GM12878 (cell line): Measurements from ENCODE around the gene INSL3. TPM values are rescaled to one million over a fixed set of nuclear protein-coding genes. Genes with fewer than 3 reads are reported as not detected.

Experiments used
- ATAC-seq: fragments of 200-7000 bp; cut with Tn5 transposase; 3 replicates; pipeline ENCODE4 v1.9.1; 2020; ENCODE audit warnings: mild to moderate bottlenecking, moderate library complexity
- BruUV-seq: library from RNA; stranded (reverse); fragments of 400-500 nt; replicated peaks from 2 replicates; lab custom pipeline; 2021; lab: Mats Ljungman, UMichigan
- CTCF ChIA-PET: fragments of 300-600 bp; sonication (Branson Sonifier 250); formaldehyde crosslinking; extraction: SDS; loops from one replicate; lab custom pipeline; 2021; ENCODE audit warnings: inconsistent platforms; lab: Yijun Ruan, JAX
- POLR2A ChIA-PET: fragments of 350-600 bp; formaldehyde crosslinking; extraction: SDS; loops from one replicate; lab custom pipeline; 2021; ENCODE audit warnings: inconsistent platforms; lab: Charles Lee
- RAD21 ChIA-PET: fragments of 300-600 bp; sonication (Branson Sonifier 250); formaldehyde crosslinking; loops from one replicate; lab custom pipeline; 2023; ENCODE audit warnings: antibody characterized with exemption; ENCODE audit not compliant: unreplicated experiment; lab: Charles Lee
- SMC1A ChIA-PET: fragments of 300-600 bp; sonication (Branson Sonifier 250); formaldehyde crosslinking; loops from one replicate; lab custom pipeline; 2023; ENCODE audit not compliant: unreplicated experiment, uncharacterized antibody; lab: Charles Lee
- DNase-seq: peaks from one replicate; pipeline ENCODE4 v3.0.0-alpha.2; 2011; ENCODE audit warnings: low read depth, low spot score
- FAIRE-seq: peaks from 3 replicates; lab custom pipeline; 2011; peaks lifted over from hg19 to GRCh38; lab: Jason Lieb, UNC
- H2AFZ ChIP-seq: 2 replicates; pipeline ENCODE4 v1.6.0; 2011; ENCODE audit warnings: low read depth, low read length, control low read depth; ENCODE audit not compliant: control insufficient read depth
- H3K27ac ChIP-seq: 2 replicates; pipeline ENCODE4 v1.5.1; 2011; ENCODE audit warnings: control low read depth; ENCODE audit not compliant: control insufficient read depth, insufficient read depth
- H3K27me3 ChIP-seq, 2 experiments: replicated peaks in 1 of 2; 2 replicates each; pipeline versions ENCODE4 v1.6.0 to v1.6.1; 2011; ENCODE audit warnings: low read length in 1 of 2; ENCODE audit not compliant: control insufficient read depth in 2 of 2, insufficient read depth in 2 of 2
- H3K36me3 ChIP-seq, 2 experiments: 2 replicates each; pipeline ENCODE4 v1.5.1; 2011; ENCODE audit warnings: low read length in 1 of 2; ENCODE audit not compliant: control insufficient read depth in 2 of 2, insufficient read depth in 2 of 2
- H3K4me1 ChIP-seq: 2 replicates; pipeline ENCODE4 v1.6.1; 2011; ENCODE audit warnings: mild to moderate bottlenecking, low read length, moderate library complexity, mixed read lengths; ENCODE audit not compliant: control insufficient read depth, insufficient read depth
- H3K4me2 ChIP-seq: 2 replicates; pipeline ENCODE4 v1.6.0; 2011; ENCODE audit warnings: control low read depth; ENCODE audit not compliant: control insufficient read depth, insufficient read depth
- H3K4me3 ChIP-seq: fragments of 200-600 bp; sonication (generic); 2 replicates; pipeline ENCODE4 v1.5.1; 2016
- H3K79me2 ChIP-seq: 2 replicates; pipeline ENCODE4 v1.6.0; 2011; ENCODE audit warnings: low read length; ENCODE audit not compliant: control insufficient read depth, insufficient read depth
- H3K9ac ChIP-seq: 2 replicates; pipeline ENCODE4 v1.8.0; 2011; ENCODE audit warnings: low read length, control low read depth, mixed read lengths; ENCODE audit not compliant: control insufficient read depth, insufficient read depth
- H3K9me3 ChIP-seq: replicated peaks from 3 replicates; pipeline ENCODE4 v1.5.1; 2011; ENCODE audit warnings: mild to moderate bottlenecking, low read length; ENCODE audit not compliant: control insufficient read depth, insufficient read depth
- H4K20me1 ChIP-seq: 2 replicates; pipeline ENCODE4 v1.6.0; 2011; ENCODE audit not compliant: control insufficient read depth, insufficient read depth
- ATF2 ChIP-seq: IDR thresholded peaks from 2 replicates; pipeline ENCODE4 v1.6.1; 2012; ENCODE audit warnings: low read length, inconsistent platforms
- BRCA1 ChIP-seq: IDR thresholded peaks from 2 replicates; pipeline ENCODE4 v1.6.1; 2011; ENCODE audit warnings: low read depth, low read length, improper control_type of control experiment
- CBFB ChIP-seq: IDR thresholded peaks from 2 replicates; pipeline ENCODE4 v1.6.1; 2016; ENCODE audit warnings: antibody characterized with exemption, low read depth
- HDAC6 ChIP-seq: fragments of 200-600 bp; sonication (generic); IDR thresholded peaks from one replicate; pipeline ENCODE4 v1.8.0; 2017; ENCODE audit warnings: antibody characterized with exemption; ENCODE audit not compliant: unreplicated experiment
- MEF2B ChIP-seq: fragments of 450-650 bp; IDR thresholded peaks from 2 replicates; pipeline ENCODE4 v1.6.1; 2018; ENCODE audit warnings: mild to moderate bottlenecking, moderate library complexity; ENCODE audit not compliant: partially characterized antibody, poor library complexity, severe bottlenecking
- NR2C1 ChIP-seq: fragments of 450-650 bp; IDR thresholded peaks from 2 replicates; pipeline ENCODE4 v1.6.1; 2017; ENCODE audit warnings: antibody characterized with exemption, mild to moderate bottlenecking, moderate library complexity
- PBX3 ChIP-seq: IDR thresholded peaks from 2 replicates; pipeline ENCODE4 v1.6.1; 2011; ENCODE audit warnings: mild to moderate bottlenecking, low read depth, low read length, moderate library complexity; ENCODE audit not compliant: insufficient replicate concordance
- POLR2A ChIP-seq: IDR thresholded peaks from 2 replicates; pipeline ENCODE4 v1.6.1; 2011; ENCODE audit warnings: low read depth, mild to moderate bottlenecking, low read length
- RCOR1 ChIP-seq: conservative IDR thresholded peaks from 2 replicates; pipeline ENCODE4 v1.6.1; 2012; ENCODE audit warnings: low read depth, low read length, improper control_type of control experiment
- SMC3 ChIP-seq: IDR thresholded peaks from 2 replicates; pipeline ENCODE4 v1.6.1; 2011; ENCODE audit warnings: low read length, improper control_type of control experiment, borderline replicate concordance
- TCF12 ChIP-seq: IDR thresholded peaks from 2 replicates; pipeline ENCODE4 v1.6.1; 2011; ENCODE audit warnings: low read depth, mild to moderate bottlenecking, low read length
- WGBS: methylation state at CpG from one replicate; pipeline ENCODE4 v1.1.6; 2016; ENCODE audit warnings: low lambda C conversion rate; ENCODE audit not compliant: insufficient replicate concordance, insufficient coverage; ENCODE audit errors: missing lambda C conversion rate; 5-methylcytosine and 5-hydroxymethylcytosine counted together
- in situ Hi-C: fragments of 300-500 bp; cut with MboI; formaldehyde crosslinking; loops from 9 replicates; pipeline ENCODE4 v1.14.3; 2018; ENCODE audit warnings: mixed read lengths
- intact Hi-C: fragments of 100-400 bp; cut with micrococcal nuclease; formaldehyde crosslinking; loops from one replicate; pipeline ENCODE4 v1.14.2; 2022; ENCODE audit not compliant: unreplicated experiment
- polyA plus RNA-seq, 11 experiments: library from polyadenylated mRNA; depleted of rRNA in 4 of 11; unstranded in 6 of 11; stranded (reverse) in 5 of 11; fragments of >200 nt; fragmentation: Nextera tagmentation in 4 of 11; fragmentation: Illumina TruSeq in 1 of 11; extraction: Ambion mirVana in 4 of 11; extraction: Trizol in 1 of 11; gene quantifications; 1 replicate in 1 of 11; 2 replicates in 10 of 11; pipeline versions ENCODE4 v1.2.1 to v1.2.3, GENCODE V29; 2011 to 2016; ENCODE audit warnings: inconsistent platforms in 2 of 11, missing spikeins in 2 of 11, low read depth in 1 of 11
- total RNA-seq, 4 experiments: library from RNA; depleted of rRNA in 3 of 4; stranded (reverse); fragments of >200 nt in 3 of 4; fragmentation: Illumina TruSeq in 1 of 4; extraction: Trizol in 1 of 4; gene quantifications; 2 replicates each; pipeline versions ENCODE4 v1.2.1 to v1.2.3, GENCODE V29; 2013 to 2021

INSL3 gene
- total and polyA plus RNA-seq, 10 of the 15 experiments (the other 5 are each of a cell fraction or from before 2014, with no cell fraction given), result 0.27 to 1.9 (median 0.70) TPM

- H2AFZ ChIP-seq, result no peak overlapping the region
- WGBS, result 29% methylated on average over 5 of the region's 5 CpGs
- H3K9ac ChIP-seq, result no peak overlapping the region
- H3K9me3 ChIP-seq, result no peaks in the 10 kb centered on the region
- H3K4me3 ChIP-seq, result no peak overlapping the region
- H3K4me2 ChIP-seq, result no peak overlapping the region
- TF ChIP-seq HDAC6, result no peak
- no peak for TF ChIP-seq RCOR1
- TF ChIP-seq PBX3, result no peak
- no peak for TF ChIP-seq TCF12
- TF ChIP-seq MEF2B, result no peak
- TF ChIP-seq BRCA1, result no peak
- TF ChIP-seq CBFB, result no peak
- TF ChIP-seq, all 136 proteins: peak for 0
- CTCF ChIA-PET, result interaction anchor here (0.7 kb wide), 1 partner anchor 1721 kb away, joined by 3 read pairs; no protein-coding TSS in a partner anchor
- Histone ChIP-seq H3K36me3 (no peaks in the 10 kb centered on the region), H4K20me1 (no peaks in the 10 kb centered on the region), H3K27ac (no peak overlapping the region), H3K4me1 (no peaks in the 10 kb centered on the region), H3K79me2 (no peaks in the 10 kb centered on the region), H3K27me3 (peaks cover 4% of the 10 kb centered on the region in 2 experiments; a peak in 3 of 4 replicates)
- RAD21 ChIA-PET, result no interaction called here
- in situ Hi-C loops, result no loop called here
- no peak for DNase-seq
- BruUV-seq, result no TSS peak
- SMC1A ChIA-PET, result no interaction called here
- no peak for ATAC-seq
- no peak for FAIRE-seq
- intact Hi-C loops, result no loop called here
- POLR2A ChIA-PET, result no interaction called here
These were observed 9.2 kb downstream of the INSL3 start for GRCh38 chr19:17812099-17812498.

- Histone ChIP-seq H3K36me3 (no peaks in the 10 kb centered on the region), H3K9ac (no peak overlapping the region), H4K20me1 (no peaks in the 10 kb centered on the region), H3K79me2 (no peaks in the 10 kb centered on the region), H3K27me3 (peaks cover 4% of the 10 kb centered on the region in 2 experiments; a peak in 3 of 4 replicates), H3K4me2 (no peak overlapping the region), H3K9me3 (no peaks in the 10 kb centered on the region), H3K4me1 (no peaks in the 10 kb centered on the region), H3K4me3 (no peak overlapping the region), H3K27ac (no peak overlapping the region), H2AFZ (no peak overlapping the region)
- SMC1A ChIA-PET, result no interaction called here
- intact Hi-C loops, result no loop called here
- no peak for ATAC-seq
- DNase-seq, result no peak
- POLR2A ChIA-PET, result no interaction called here
- WGBS, result 60% methylated on average over 20 of the region's 20 CpGs
- BruUV-seq, result no TSS peak
- RAD21 ChIA-PET, result no interaction called here
- no peak for TF ChIP-seq ATF2
- TF ChIP-seq SMC3, result no peak
- TF ChIP-seq POLR2A, result no peak
- no peak for TF ChIP-seq NR2C1
- CTCF ChIA-PET, result interaction anchor here (0.7 kb wide), 1 partner anchor 1720 kb away, joined by 3 read pairs; no protein-coding TSS in a partner anchor
- FAIRE-seq, result no peak
- in situ Hi-C loops, result no loop called here
These were observed 9.6 kb downstream of the INSL3 start for GRCh38 chr19:17811681-17812080.
